ENCODE data around the gene TMEM258. TPM values are rescaled to one million over a fixed set of nuclear protein-coding genes. Genes with fewer than 3 reads are reported as not detected.

Gene TMEM258
- total and polyA plus RNA-seq, 2 of the 4 experiments (the other 2 are of a cell fraction) = 107 to 280 TPM

GRCh38 chr11:61810671-61811175 is 18.3 kb upstream of the TMEM258 start:
- H3K9me3 ChIP-seq (ENCODE audit: control insufficient read depth, insufficient read depth, low read length) = no peaks in the 10 kb centered on the region
- POLR2A ChIA-PET (ENCODE audit: unreplicated experiment) = no interaction called here
- in situ Hi-C loops (cut with MboI; ENCODE audit: low sequenced_read_pairs) = no loop called here
- no peak overlapping the region for H4K8ac ChIP-seq (ENCODE audit: low read depth in 2 of 2, low read length in 2 of 2)
- H3K36me3 ChIP-seq (ENCODE audit: control insufficient read depth, insufficient read depth, low read length) = peaks cover 52% of the 10 kb centered on the region
- no peak for ATAC-seq (ENCODE audit: low read depth)
- dilution Hi-C loops (cut with HindIII; ENCODE audit: low sequenced_read_pairs, unreplicated experiment) = no loop called here
- H3K27ac ChIP-seq (ENCODE audit: insufficient read depth, low read length) = no peak overlapping the region
- no peak overlapping the region for H4K91ac ChIP-seq (ENCODE audit: insufficient read depth, low read depth, low read length)
- H2BK5ac ChIP-seq (ENCODE audit: low read depth, low read length, poor library complexity, severe bottlenecking) = no peak overlapping the region
- H4K20me1 ChIP-seq (ENCODE audit: insufficient read depth, low read length) = no peaks in the 10 kb centered on the region; the same call in 1 of the 2 replicates
- H3K4me2 ChIP-seq (ENCODE audit: low read depth, low read length) = no peak overlapping the region
- H3K4ac ChIP-seq (ENCODE audit: low read depth, low read length) = no peak overlapping the region
- no peak overlapping the region for H4K5ac ChIP-seq (ENCODE audit: low read depth, low read length)
- H3K4me1 ChIP-seq (ENCODE audit: control insufficient read depth, insufficient read depth, low read length) = no peaks in the 10 kb centered on the region
- DNase-seq = no peak
- H2AFZ ChIP-seq (replicated peaks; ENCODE audit: low read length, poor library complexity) = no peak overlapping the region
- H2BK120ac ChIP-seq (ENCODE audit: low read depth, low read length) = no peak overlapping the region
- H3K9me1 ChIP-seq (ENCODE audit: insufficient read depth, low read length) = peaks cover 14% of the 10 kb centered on the region
- no peak overlapping the region for H3K56ac ChIP-seq (ENCODE audit: extremely low read depth, insufficient read depth, low read length)
- H2AK9ac ChIP-seq (replicated peaks; ENCODE audit: low read depth, low read length, poor library complexity) = no peak overlapping the region
- 100% methylated on average over 3 of the region's 8 CpGs; no CpG with 5 or more reads in 1 of the 2 experiments for WGBS, 2 experiments (ENCODE audit: extremely low coverage in 2 of 2, insufficient read length in 1 of 2)
- intact Hi-C loops (cut with micrococcal nuclease) = no loop called here
- no peaks in the 10 kb centered on the region for H3K27me3 ChIP-seq (ENCODE audit: control insufficient read depth, insufficient read depth, low read length)
- no TSS peak for BruUV-seq (replicated peaks)
- no peak overlapping the region for H3K23ac ChIP-seq (ENCODE audit: low read depth, low read length)
- no peak overlapping the region for H2AK5ac ChIP-seq (ENCODE audit: low read depth, low read length)
- peaks cover 7 to 32% of the 10 kb centered on the region in 2 experiments for H3K79me1 ChIP-seq (ENCODE audit: low read depth in 1 of 2, low read length in 2 of 2)
- no peak overlapping the region for H3K4me3 ChIP-seq (ENCODE audit: insufficient read depth, low read depth, low read length)
- CTCF ChIA-PET = no interaction called here
- no peak overlapping the region for H3K9ac ChIP-seq (ENCODE audit: low read depth, low read length)
- TF ChIP-seq ELK1 (IDR thresholded peaks at IDR 0.05; ENCODE audit: borderline replicate concordance, low read depth, low read length) (no peak), RAD21 (IDR thresholded peaks at IDR 0.05; ENCODE audit: low read length) (no peak), USF2 (IDR thresholded peaks at IDR 0.05; ENCODE audit: low read depth, low read length) (no peak), MAZ (IDR thresholded peaks at IDR 0.05; ENCODE audit: borderline replicate concordance, low read depth, low read length) (no peak), CHD1 (IDR thresholded peaks at IDR 0.05; ENCODE audit: low read depth, low read length) (no peak), MXI1 (IDR thresholded peaks at IDR 0.05; ENCODE audit: borderline replicate concordance, low read depth, low read length) (no peak), BHLHE40 (IDR thresholded peaks at IDR 0.05; ENCODE audit: low read depth, low read length) (no peak), RFX5 (IDR thresholded peaks at IDR 0.05; ENCODE audit: low read depth, low read length) (no peak)
- no peak overlapping the region for H2BK20ac ChIP-seq (ENCODE audit: low read depth, low read length)
- H3K18ac ChIP-seq (ENCODE audit: low read depth, low read length) = no peak overlapping the region
- no peak overlapping the region for H3K14ac ChIP-seq (replicated peaks; ENCODE audit: low read depth, low read length)
- no peak overlapping the region for H2BK15ac ChIP-seq (ENCODE audit: low read depth, low read length)

Data from IMR-90 (cell line).